PC-9 (cell line): ENCODE data around the gene NOTO. TPM values are rescaled to one million over a fixed set of nuclear protein-coding genes. Genes with fewer than 3 reads are reported as not detected.

Experiments
- BruUV-seq: library from RNA; stranded (reverse); fragments of 400-500 nt; replicated peaks from 2 replicates; lab custom pipeline; 2021; lab: Mats Ljungman, UMichigan
- CTCF ChIA-PET: fragments of 300-600 bp; sonication (Branson Sonifier 250); formaldehyde crosslinking; loops from one replicate; lab custom pipeline; 2022; ENCODE audit warnings: antibody characterized with exemption; lab: Charles Lee
- POLR2A ChIA-PET: fragments of 300-600 bp; sonication (Branson Sonifier 250); formaldehyde crosslinking; loops from one replicate; lab custom pipeline; 2022; ENCODE audit warnings: antibody characterized with exemption; ENCODE audit not compliant: unreplicated experiment; lab: Charles Lee
- DNase-seq, 2 experiments: peaks; one replicate each; pipeline versions ENCODE4 v3.0.0 to v3.0.0-alpha.2; 2015 to 2022; ENCODE audit warnings: mixed read lengths in 1 of 2
- H2AFZ ChIP-seq: fragments of 200-600 bp; sonication (generic); 2 replicates; pipeline ENCODE4 v1.8.1; 2017; ENCODE audit warnings: antibody characterized with exemption
- H3F3A ChIP-seq: fragments of 200-600 bp; sonication (generic); 2 replicates; pipeline ENCODE4 v1.8.1; 2017; ENCODE audit warnings: antibody characterized with exemption, mild to moderate bottlenecking, low read depth; ENCODE audit not compliant: insufficient read depth
- H3K27ac ChIP-seq: fragments of 200-600 bp; sonication (generic); 2 replicates; pipeline ENCODE4 v1.6.1; 2016; ENCODE audit warnings: mixed run types
- H3K27me3 ChIP-seq: fragments of 200-600 bp; sonication (generic); 2 replicates; pipeline ENCODE4 v1.6.1; 2016; ENCODE audit warnings: low read depth, mixed run types; ENCODE audit not compliant: insufficient read depth
- H3K36me3 ChIP-seq: fragments of 200-600 bp; sonication (generic); 2 replicates; pipeline ENCODE4 v1.6.1; 2016; ENCODE audit warnings: low read depth, mixed run types
- H3K4me1 ChIP-seq: fragments of 200-600 bp; sonication (generic); replicated peaks from 2 replicates; pipeline ENCODE4 v1.6.1; 2016; ENCODE audit warnings: mixed run types; ENCODE audit not compliant: insufficient read depth
- H3K4me2 ChIP-seq: fragments of 200-600 bp; sonication (generic); 2 replicates; pipeline ENCODE4 v1.6.1; 2017; ENCODE audit warnings: mixed run types
- H3K4me3 ChIP-seq: fragments of 200-600 bp; sonication (generic); 2 replicates; pipeline ENCODE4 v1.6.1; 2016; ENCODE audit warnings: mixed run types
- H3K79me2 ChIP-seq: fragments of 200-600 bp; sonication (generic); 2 replicates; pipeline ENCODE4 v1.6.1; 2017; ENCODE audit warnings: low read depth, mixed run types
- H3K9me2 ChIP-seq: fragments of 200-600 bp; sonication (generic); 2 replicates; pipeline ENCODE4 v1.8.1; 2017; ENCODE audit warnings: mild to moderate bottlenecking; ENCODE audit not compliant: insufficient read depth
- H3K9me3 ChIP-seq: fragments of 200-600 bp; sonication (generic); 2 replicates; pipeline ENCODE4 v1.8.1; 2016; ENCODE audit warnings: low read depth; ENCODE audit not compliant: insufficient read depth
- H4K20me1 ChIP-seq: fragments of 200-600 bp; sonication (generic); 2 replicates; pipeline ENCODE4 v1.8.1; 2017; ENCODE audit not compliant: insufficient read depth
- EZH2 ChIP-seq: fragments of 200-600 bp; sonication (generic); IDR thresholded peaks from 2 replicates; pipeline ENCODE4 v1.8.0; 2017; ENCODE audit warnings: antibody characterized with exemption, low read depth
- intact Hi-C: fragments of 100-400 bp; cut with micrococcal nuclease; formaldehyde crosslinking; loops from one replicate; pipeline ENCODE4 v1.10.0; 2022; ENCODE audit not compliant: unreplicated experiment
- total RNA-seq: library from RNA; stranded (reverse); gene quantifications from 2 replicates; pipeline ENCODE4 v1.2.3, GENCODE V29; 2021
- TF ChIP-seq, protein P1 (sequence below): fragments of 200-600 bp; sonication (generic); conservative IDR thresholded peaks from 2 replicates; pipeline ENCODE4 v1.6.1; 2017; ENCODE audit warnings: mixed run types, antibody characterized with exemption, mild to moderate bottlenecking, moderate library complexity

NOTO gene
- total RNA-seq, 1 experiment from 2014 or later, result not detected

DNA sequence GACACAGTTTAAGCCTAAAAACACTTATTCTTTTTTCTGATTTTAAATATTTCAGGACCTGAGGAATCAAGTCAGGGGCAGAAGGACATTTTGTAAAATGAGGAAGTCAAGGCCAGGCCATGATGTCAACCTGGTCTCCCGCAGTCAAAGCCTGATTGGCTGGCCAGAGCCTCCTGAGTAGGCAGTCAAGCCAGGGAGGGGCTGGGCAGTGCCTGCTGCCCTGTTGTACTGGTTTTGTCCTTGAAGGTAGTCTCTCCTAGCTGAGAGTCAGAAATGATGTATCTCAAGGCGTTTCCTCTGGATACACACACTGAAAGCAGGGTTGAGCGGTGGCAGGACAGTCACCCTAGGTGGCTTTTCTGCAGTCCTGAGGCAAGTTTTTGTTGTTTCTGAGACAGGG lies 51.5 kb downstream of the NOTO start:
- Histone ChIP-seq H2AFZ (no peak overlapping the region), H3F3A (peaks cover 51% of the 10 kb centered on the region), H3K4me1 (no peaks in the 10 kb centered on the region; the same call in 1 of the 2 replicates), H3K9me3 (no peaks in the 10 kb centered on the region), H3K4me2 (no peak overlapping the region), H3K27ac (peak overlapping the region; percentile 32), H3K4me3 (no peak overlapping the region), H3K79me2 (no peaks in the 10 kb centered on the region), H3K27me3 (no peaks in the 10 kb centered on the region), H3K36me3 (peaks cover 37% of the 10 kb centered on the region), H4K20me1 (peaks cover 18% of the 10 kb centered on the region), H3K9me2 (no peaks in the 10 kb centered on the region)
- DNase-seq, result peak; percentile 20 to 33
- no TSS peak for BruUV-seq
- CTCF ChIA-PET, result no interaction called here
- intact Hi-C loops, result no loop called here
- POLR2A ChIA-PET, result no interaction called here
- TF ChIP-seq, protein P1, sequence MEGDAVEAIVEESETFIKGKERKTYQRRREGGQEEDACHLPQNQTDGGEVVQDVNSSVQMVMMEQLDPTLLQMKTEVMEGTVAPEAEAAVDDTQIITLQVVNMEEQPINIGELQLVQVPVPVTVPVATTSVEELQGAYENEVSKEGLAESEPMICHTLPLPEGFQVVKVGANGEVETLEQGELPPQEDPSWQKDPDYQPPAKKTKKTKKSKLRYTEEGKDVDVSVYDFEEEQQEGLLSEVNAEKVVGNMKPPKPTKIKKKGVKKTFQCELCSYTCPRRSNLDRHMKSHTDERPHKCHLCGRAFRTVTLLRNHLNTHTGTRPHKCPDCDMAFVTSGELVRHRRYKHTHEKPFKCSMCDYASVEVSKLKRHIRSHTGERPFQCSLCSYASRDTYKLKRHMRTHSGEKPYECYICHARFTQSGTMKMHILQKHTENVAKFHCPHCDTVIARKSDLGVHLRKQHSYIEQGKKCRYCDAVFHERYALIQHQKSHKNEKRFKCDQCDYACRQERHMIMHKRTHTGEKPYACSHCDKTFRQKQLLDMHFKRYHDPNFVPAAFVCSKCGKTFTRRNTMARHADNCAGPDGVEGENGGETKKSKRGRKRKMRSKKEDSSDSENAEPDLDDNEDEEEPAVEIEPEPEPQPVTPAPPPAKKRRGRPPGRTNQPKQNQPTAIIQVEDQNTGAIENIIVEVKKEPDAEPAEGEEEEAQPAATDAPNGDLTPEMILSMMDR, result no peak
- TF ChIP-seq EZH2, result no peak

DNA sequence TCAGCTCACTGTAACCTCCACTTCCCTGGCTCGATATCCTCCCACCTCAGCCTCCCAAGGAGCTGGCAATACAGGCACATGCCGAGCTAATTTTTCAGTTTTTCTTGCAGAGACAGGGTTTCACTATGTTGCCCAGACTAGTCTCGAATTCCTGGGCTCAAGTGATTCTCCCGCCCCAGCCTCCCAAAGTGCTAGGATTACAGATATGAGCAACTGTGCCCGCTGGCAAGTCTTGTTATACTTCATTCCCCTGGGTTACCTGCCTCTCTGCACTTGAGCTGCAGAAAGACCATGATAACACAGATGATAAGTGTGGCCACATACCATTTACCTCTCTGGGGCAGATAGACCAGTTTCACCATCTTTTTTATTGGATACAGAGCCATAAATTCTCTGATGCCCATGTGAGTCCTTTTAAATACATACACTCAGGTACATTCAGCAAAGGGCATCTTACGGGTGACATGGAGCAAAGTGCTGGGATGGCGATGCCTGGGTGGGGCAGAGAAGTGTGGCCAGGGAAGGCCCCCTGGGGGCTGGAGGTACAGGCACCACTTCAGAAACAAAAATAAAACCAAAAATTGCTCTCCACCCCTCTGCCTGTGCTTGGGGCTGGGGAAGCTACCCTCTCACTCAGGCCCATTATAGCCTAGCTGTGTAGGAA lies 52.1 kb downstream of the NOTO start:
- H3K27ac ChIP-seq, result peak overlapping the region; percentile 32; the same call in 1 of the 2 replicates

DNA sequence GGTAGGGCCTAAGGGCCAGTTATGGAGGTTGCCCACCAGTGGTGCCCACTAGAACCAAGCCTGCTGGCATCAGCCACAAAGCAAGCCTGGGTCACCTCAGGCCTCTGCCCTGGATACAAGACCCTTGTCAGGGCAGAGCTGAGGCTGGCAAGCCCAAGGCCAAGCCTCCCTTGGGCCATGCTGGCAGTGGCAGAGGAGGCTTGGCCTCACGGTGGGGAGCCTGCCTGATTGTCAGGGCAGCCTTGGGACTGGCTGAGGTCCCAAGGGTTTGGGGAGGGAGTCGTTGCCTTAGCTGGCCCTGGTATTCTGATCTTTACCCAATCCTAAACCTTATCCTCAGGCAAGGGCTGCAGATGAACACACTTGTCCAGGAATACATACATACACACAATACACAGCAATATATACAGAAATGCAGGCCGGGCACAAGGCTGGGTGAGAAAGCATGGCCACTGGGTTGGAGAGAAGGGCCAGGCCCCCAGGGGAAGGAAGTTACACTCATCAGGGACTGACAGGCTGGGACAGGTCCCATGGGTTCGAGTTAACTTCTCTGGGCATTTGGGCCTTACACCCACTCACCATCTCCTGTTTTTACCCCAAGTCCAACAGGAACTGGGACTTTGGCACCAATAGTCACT lies 52.8 kb downstream of the NOTO start:
- Histone ChIP-seq H3F3A (peaks cover 43% of the 10 kb centered on the region), H3K79me2 (no peaks in the 10 kb centered on the region), H3K4me3 (no peak overlapping the region), H3K4me2 (no peak overlapping the region), H3K4me1 (no peaks in the 10 kb centered on the region; the same call in 1 of the 2 replicates), H4K20me1 (peaks cover 14% of the 10 kb centered on the region), H3K9me3 (no peaks in the 10 kb centered on the region), H3K36me3 (peaks cover 26% of the 10 kb centered on the region), H3K27ac (no peak overlapping the region), H3K9me2 (no peaks in the 10 kb centered on the region), H2AFZ (no peak overlapping the region), H3K27me3 (no peaks in the 10 kb centered on the region)
- ChIA-PET POLR2A (no interaction called here), CTCF (no interaction called here)
- BruUV-seq, result no TSS peak
- TF ChIP-seq, protein P1, result no peak
- no peak for TF ChIP-seq EZH2
- intact Hi-C loops, result no loop called here
- peak in 1 of 2 experiments; percentile 25 for DNase-seq

More for the DNA sequence above, 52.1 kb downstream of the NOTO start:
- H3K4me2 ChIP-seq, result no peak overlapping the region
- peaks cover 12% of the 10 kb centered on the region for H4K20me1 ChIP-seq
- no peaks in the 10 kb centered on the region for H3K79me2 ChIP-seq
- intact Hi-C loops, result no loop called here
- BruUV-seq, result no TSS peak
- H3K9me2 ChIP-seq, result no peaks in the 10 kb centered on the region
- H2AFZ ChIP-seq, result no peak overlapping the region
- ChIA-PET POLR2A (no interaction called here), CTCF (no interaction called here)
- TF ChIP-seq, protein P1, result no peak
- no peak for TF ChIP-seq EZH2
- H3K9me3 ChIP-seq, result no peaks in the 10 kb centered on the region
- peaks cover 49% of the 10 kb centered on the region for H3F3A ChIP-seq
- H3K27me3 ChIP-seq, result no peaks in the 10 kb centered on the region
- H3K4me1 ChIP-seq, result no peaks in the 10 kb centered on the region; the same call in 1 of the 2 replicates
- DNase-seq, result peak; percentile 19 to 34
- peaks cover 32% of the 10 kb centered on the region for H3K36me3 ChIP-seq
- H3K4me3 ChIP-seq, result no peak overlapping the region
